22Rv1 (cell line): ENCODE data around the gene HTT.

Experiments used
- ZFX ChIP-seq: fragments of 450-650 bp; IDR thresholded peaks from 2 replicates; pipeline ENCODE4 v1.6.1; 2017; ENCODE audit warnings: antibody characterized with exemption, borderline replicate concordance
- TF ChIP-seq, protein P1 (sequence below): fragments of 450-650 bp; IDR thresholded peaks from 2 replicates; pipeline ENCODE4 v1.5.1; 2017; ENCODE audit warnings: mild to moderate bottlenecking

DNA sequence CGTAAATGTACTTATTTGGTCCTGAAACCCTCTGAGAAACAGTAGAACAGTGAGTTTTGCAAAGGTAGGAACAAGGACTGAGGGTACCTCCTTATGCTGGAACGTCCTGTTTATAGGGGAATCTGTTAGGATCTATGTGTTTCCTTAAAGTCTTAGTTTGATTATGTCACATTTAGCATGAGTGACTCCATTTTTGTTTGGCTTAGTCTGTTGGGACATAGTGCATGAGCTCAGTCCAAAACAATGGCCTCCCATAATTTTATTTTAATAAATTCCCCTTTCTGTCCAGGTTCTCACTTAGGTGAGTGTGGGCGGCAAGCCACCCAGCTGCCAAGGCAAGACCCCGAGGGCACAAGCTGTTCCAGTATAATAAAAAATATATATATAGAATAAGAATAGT is 27.9 kb upstream of the HTT start:
- TF ChIP-seq, protein P1, sequence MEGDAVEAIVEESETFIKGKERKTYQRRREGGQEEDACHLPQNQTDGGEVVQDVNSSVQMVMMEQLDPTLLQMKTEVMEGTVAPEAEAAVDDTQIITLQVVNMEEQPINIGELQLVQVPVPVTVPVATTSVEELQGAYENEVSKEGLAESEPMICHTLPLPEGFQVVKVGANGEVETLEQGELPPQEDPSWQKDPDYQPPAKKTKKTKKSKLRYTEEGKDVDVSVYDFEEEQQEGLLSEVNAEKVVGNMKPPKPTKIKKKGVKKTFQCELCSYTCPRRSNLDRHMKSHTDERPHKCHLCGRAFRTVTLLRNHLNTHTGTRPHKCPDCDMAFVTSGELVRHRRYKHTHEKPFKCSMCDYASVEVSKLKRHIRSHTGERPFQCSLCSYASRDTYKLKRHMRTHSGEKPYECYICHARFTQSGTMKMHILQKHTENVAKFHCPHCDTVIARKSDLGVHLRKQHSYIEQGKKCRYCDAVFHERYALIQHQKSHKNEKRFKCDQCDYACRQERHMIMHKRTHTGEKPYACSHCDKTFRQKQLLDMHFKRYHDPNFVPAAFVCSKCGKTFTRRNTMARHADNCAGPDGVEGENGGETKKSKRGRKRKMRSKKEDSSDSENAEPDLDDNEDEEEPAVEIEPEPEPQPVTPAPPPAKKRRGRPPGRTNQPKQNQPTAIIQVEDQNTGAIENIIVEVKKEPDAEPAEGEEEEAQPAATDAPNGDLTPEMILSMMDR, result no peak
- TF ChIP-seq ZFX, result no peak
